ENCODE measurements around the gene ERBB3.

DNA sequence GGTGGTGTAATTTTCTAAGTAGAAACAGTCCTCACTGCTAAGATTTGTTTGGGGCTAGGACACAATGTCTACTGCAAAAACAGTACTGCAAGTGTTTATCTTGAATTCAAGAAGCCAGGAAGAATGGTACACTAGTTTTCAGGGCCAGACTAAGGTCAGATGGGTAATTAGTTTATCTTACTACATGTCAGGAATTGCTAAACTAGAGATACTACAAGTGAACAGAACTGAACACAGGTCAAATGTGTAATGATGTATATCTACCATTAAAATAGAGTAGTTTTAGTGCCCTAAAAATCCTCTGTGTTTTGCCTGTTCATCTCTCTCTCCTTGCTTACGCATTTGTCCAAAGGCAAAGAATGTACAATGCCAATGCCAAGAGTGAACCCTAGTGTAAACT, 34.1 kb downstream of the ERBB3 start:
- TF ChIP-seq, protein P1, sequence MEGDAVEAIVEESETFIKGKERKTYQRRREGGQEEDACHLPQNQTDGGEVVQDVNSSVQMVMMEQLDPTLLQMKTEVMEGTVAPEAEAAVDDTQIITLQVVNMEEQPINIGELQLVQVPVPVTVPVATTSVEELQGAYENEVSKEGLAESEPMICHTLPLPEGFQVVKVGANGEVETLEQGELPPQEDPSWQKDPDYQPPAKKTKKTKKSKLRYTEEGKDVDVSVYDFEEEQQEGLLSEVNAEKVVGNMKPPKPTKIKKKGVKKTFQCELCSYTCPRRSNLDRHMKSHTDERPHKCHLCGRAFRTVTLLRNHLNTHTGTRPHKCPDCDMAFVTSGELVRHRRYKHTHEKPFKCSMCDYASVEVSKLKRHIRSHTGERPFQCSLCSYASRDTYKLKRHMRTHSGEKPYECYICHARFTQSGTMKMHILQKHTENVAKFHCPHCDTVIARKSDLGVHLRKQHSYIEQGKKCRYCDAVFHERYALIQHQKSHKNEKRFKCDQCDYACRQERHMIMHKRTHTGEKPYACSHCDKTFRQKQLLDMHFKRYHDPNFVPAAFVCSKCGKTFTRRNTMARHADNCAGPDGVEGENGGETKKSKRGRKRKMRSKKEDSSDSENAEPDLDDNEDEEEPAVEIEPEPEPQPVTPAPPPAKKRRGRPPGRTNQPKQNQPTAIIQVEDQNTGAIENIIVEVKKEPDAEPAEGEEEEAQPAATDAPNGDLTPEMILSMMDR (IDR thresholded peaks at IDR 0.05; ENCODE audit: low read depth, low read length, poor library complexity, severe bottlenecking), result no peak
- TF ChIP-seq EZH2phosphoT487 (IDR thresholded peaks at IDR 0.05; ENCODE audit: borderline replicate concordance, low read length), result no peak

Measured in DOHH2 (cell line).